H9 (cell line): ENCODE measurements around the gene ZMYM3. TPM values are rescaled to one million over a fixed set of nuclear protein-coding genes. Genes with fewer than 3 reads are reported as not detected.
A peak's percentile ranks its signal among the peaks of the same experiment; 100 is the strongest.

Source experiments
- DNase-seq: peaks from one replicate; pipeline ENCODE4 v3.0.0-alpha.2; 2017
- H2AFZ ChIP-seq: one replicate; pipeline ENCODE4 v1.6.1; 2013; ENCODE audit warnings: mild to moderate bottlenecking, low read length, control low read depth, moderate library complexity
- H2AK5ac ChIP-seq: 2 replicates; pipeline ENCODE4 v1.6.1; 2013; ENCODE audit warnings: low read length, control low read depth, mixed read lengths; ENCODE audit not compliant: insufficient read length
- H2BK120ac ChIP-seq: one replicate; pipeline ENCODE4 v1.6.1; 2013; ENCODE audit warnings: low read depth, mild to moderate bottlenecking, low read length, control low read depth, inconsistent platforms; ENCODE audit not compliant: poor library complexity, severe bottlenecking
- H2BK12ac ChIP-seq: 2 replicates; pipeline ENCODE4 v1.6.1; 2013; ENCODE audit warnings: low read length, control low read depth, mixed read lengths, low read depth; ENCODE audit not compliant: insufficient read length
- H2BK15ac ChIP-seq: 2 replicates; pipeline ENCODE4 v1.6.1; 2013; ENCODE audit warnings: low read depth, low read length, control low read depth
- H2BK20ac ChIP-seq: one replicate; pipeline ENCODE4 v1.6.1; 2013; ENCODE audit warnings: low read depth, mild to moderate bottlenecking, low read length, control low read depth, inconsistent platforms; ENCODE audit not compliant: poor library complexity, severe bottlenecking
- H2BK5ac ChIP-seq: 2 replicates; pipeline ENCODE4 v1.6.1; 2013; ENCODE audit warnings: low read length, control low read depth, mixed read lengths; ENCODE audit not compliant: insufficient read length
- H3K14ac ChIP-seq: 2 replicates; pipeline ENCODE4 v1.6.1; 2013; ENCODE audit warnings: low read length, control low read depth; ENCODE audit not compliant: insufficient read depth
- H3K18ac ChIP-seq: 2 replicates; pipeline ENCODE4 v1.6.1; 2013; ENCODE audit warnings: low read depth, mild to moderate bottlenecking, mixed read lengths, low read length, control low read depth; ENCODE audit not compliant: insufficient read length
- H3K23ac ChIP-seq: 2 replicates; pipeline ENCODE4 v1.6.1; 2013; ENCODE audit warnings: low read length, control low read depth, mixed read lengths, low read depth; ENCODE audit not compliant: insufficient read length
- H3K23me2 ChIP-seq: 2 replicates; pipeline ENCODE4 v1.6.1; 2013; ENCODE audit warnings: low read depth, mild to moderate bottlenecking, mixed read lengths, low read length, control low read depth; ENCODE audit not compliant: insufficient read length, poor library complexity, severe bottlenecking
- H3K27ac ChIP-seq: 2 replicates; pipeline ENCODE4 v1.5.1; 2013; ENCODE audit warnings: low read length, control low read depth, mixed read lengths, low read depth; ENCODE audit not compliant: insufficient read length
- H3K27me3 ChIP-seq: 2 replicates; pipeline ENCODE4 v1.6.1; 2013; ENCODE audit warnings: low read length, control low read depth, inconsistent platforms; ENCODE audit not compliant: insufficient read depth
- H3K4ac ChIP-seq: 2 replicates; pipeline ENCODE4 v1.6.1; 2013; ENCODE audit warnings: low read depth, mild to moderate bottlenecking, control low read depth, inconsistent platforms, low read length, moderate library complexity
- H3K4me1 ChIP-seq: 2 replicates; pipeline ENCODE4 v1.6.1; 2013; ENCODE audit warnings: low read length, control low read depth, inconsistent platforms; ENCODE audit not compliant: insufficient read depth
- H3K4me2 ChIP-seq: 2 replicates; pipeline ENCODE4 v1.6.1; 2013; ENCODE audit warnings: low read length, control low read depth, mixed read lengths; ENCODE audit not compliant: insufficient read length, insufficient read depth
- H3K56ac ChIP-seq: 2 replicates; pipeline ENCODE4 v1.6.1; 2013; ENCODE audit warnings: low read depth, mild to moderate bottlenecking, mixed read lengths, low read length, control low read depth; ENCODE audit not compliant: insufficient read length
- H3K79me1 ChIP-seq: 2 replicates; pipeline ENCODE4 v1.6.1; 2013; ENCODE audit warnings: low read depth, mild to moderate bottlenecking, moderate library complexity, low read length, control low read depth, inconsistent platforms; ENCODE audit not compliant: insufficient read depth, poor library complexity, severe bottlenecking
- H3K79me2 ChIP-seq: 2 replicates; pipeline ENCODE4 v1.6.1; 2013; ENCODE audit warnings: low read length, control low read depth, inconsistent platforms; ENCODE audit not compliant: insufficient read depth
- H3K9ac ChIP-seq: 2 replicates; pipeline ENCODE4 v1.6.1; 2013; ENCODE audit warnings: low read length, control low read depth, mixed read lengths; ENCODE audit not compliant: insufficient read length; ENCODE audit errors: extremely low read depth
- H3K9me3 ChIP-seq: one replicate; pipeline ENCODE4 v1.6.1; 2013; ENCODE audit warnings: low read depth, low read length, inconsistent platforms; ENCODE audit not compliant: control insufficient read depth
- H3T11ph ChIP-seq: one replicate; pipeline ENCODE4 v1.6.1; 2013; ENCODE audit warnings: mild to moderate bottlenecking, low read length, control low read depth, inconsistent platforms
- H4K20me1 ChIP-seq: one replicate; pipeline ENCODE4 v1.6.1; 2013; ENCODE audit not compliant: control insufficient read depth, insufficient read length, insufficient read depth
- H4K5ac ChIP-seq: 2 replicates; pipeline ENCODE4 v1.6.1; 2013; ENCODE audit warnings: low read depth, mild to moderate bottlenecking, mixed read lengths, low read length, control low read depth; ENCODE audit not compliant: insufficient read length
- H4K8ac ChIP-seq: replicated peaks from 2 replicates; pipeline ENCODE4 v1.6.1; 2013; ENCODE audit warnings: low read length, control low read depth, mixed read lengths, low read depth; ENCODE audit not compliant: insufficient read length
- H4K91ac ChIP-seq: 2 replicates; pipeline ENCODE4 v1.6.1; 2013; ENCODE audit warnings: low read depth, mild to moderate bottlenecking, moderate library complexity, mixed read lengths, low read length, control low read depth; ENCODE audit not compliant: insufficient read length
- H3K27ac Mint-ChIP-seq, 3 experiments: 2 replicates in 2 of 3; 3 replicates in 1 of 3; pipeline ENCODE4 v1.8.0; 2020 to 2021; ENCODE audit warnings: mixed read lengths in 3 of 3, mild to moderate bottlenecking in 1 of 3, moderate library complexity in 1 of 3
- H3K27me3 Mint-ChIP-seq: 2 replicates; pipeline ENCODE4 v1.8.0; 2021; ENCODE audit warnings: low read depth, mild to moderate bottlenecking, moderate library complexity, mixed read lengths
- H3K36me3 Mint-ChIP-seq, 3 experiments: 2 replicates in 2 of 3; 3 replicates in 1 of 3; pipeline ENCODE4 v1.8.0; 2020 to 2021; ENCODE audit warnings: low read depth in 3 of 3, mixed read lengths in 3 of 3; ENCODE audit not compliant: insufficient read depth in 1 of 3
- H3K4me1 Mint-ChIP-seq, 2 experiments: 2 replicates each; pipeline ENCODE4 v1.8.0; 2020; ENCODE audit warnings: mixed read lengths in 2 of 2
- H3K4me3 Mint-ChIP-seq, 2 experiments: 2 replicates in 1 of 2; 3 replicates in 1 of 2; pipeline ENCODE4 v1.8.0; 2020 to 2021; ENCODE audit warnings: mild to moderate bottlenecking in 2 of 2, mixed read lengths in 2 of 2, moderate library complexity in 1 of 2
- H3K9me3 Mint-ChIP-seq, 2 experiments: 2 replicates in 1 of 2; 3 replicates in 1 of 2; pipeline ENCODE4 v1.8.0; 2020; ENCODE audit warnings: mild to moderate bottlenecking in 2 of 2, mixed read lengths in 2 of 2, moderate library complexity in 1 of 2
- WGBS: extraction: QIAGEN DNeasy Blood & Tissue Kit; methylation state at CpG from one replicate; pipeline ENCODE4 v1.1.7; 2013; ENCODE audit warnings: missing lambda C conversion rate, low lambda C conversion rate, mixed read lengths; ENCODE audit not compliant: insufficient read length; ENCODE audit errors: extremely low coverage; 5-methylcytosine and 5-hydroxymethylcytosine counted together
- total RNA-seq: library from RNA; stranded (reverse); gene quantifications from 2 replicates; pipeline ENCODE4 v1.2.1, GENCODE V29; 2021
- TF ChIP-seq, protein P1 (sequence below): fragments of 200-600 bp; sonication (generic); conservative IDR thresholded peaks from 3 replicates; pipeline ENCODE4 v1.8.0; 2021; ENCODE audit warnings: antibody characterized with exemption, mild to moderate bottlenecking

The ZMYM3 gene
- total RNA-seq, 1 experiment from 2014 or later, result 86.5 TPM

DNA sequence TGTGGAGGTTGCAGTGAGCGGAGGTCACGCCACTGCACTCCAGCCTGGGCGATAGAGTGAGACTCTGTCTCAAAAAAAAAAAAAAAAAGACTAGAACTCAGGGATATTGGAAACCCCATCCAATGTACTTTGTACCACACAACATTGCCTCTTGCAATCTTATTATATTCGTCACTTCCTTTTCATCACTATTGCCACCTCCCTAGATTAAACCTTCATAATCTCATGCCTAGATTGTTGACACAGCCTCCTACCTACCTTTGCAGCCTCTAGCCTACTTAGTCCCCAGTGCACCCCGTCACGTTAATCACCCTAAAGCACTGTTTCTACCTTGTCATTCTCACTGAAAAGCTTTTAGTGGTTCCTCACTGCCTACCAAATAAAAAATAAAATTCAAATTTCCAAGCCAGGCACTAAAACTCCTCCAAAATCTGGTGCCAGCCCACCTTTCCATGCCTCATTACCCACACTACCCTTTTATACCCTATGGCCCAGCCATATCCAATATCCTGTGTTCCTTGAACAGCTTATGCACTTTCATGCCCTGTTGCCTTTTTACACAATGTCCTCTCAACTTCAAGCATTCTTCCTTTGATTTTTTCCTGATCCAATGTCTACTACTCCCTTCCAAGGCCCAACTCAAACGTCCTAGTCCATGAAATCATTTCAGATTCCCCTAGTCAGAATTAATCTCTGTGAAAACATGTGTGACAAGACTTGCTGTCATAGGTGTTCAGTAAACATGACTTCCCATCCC, 54.5 kb downstream of the ZMYM3 start:
- peaks cover 0 to 2% (median 0%) of the 10 kb centered on the region in 3 experiments; a peak in 2 of 7 replicates for H3K36me3 Mint-ChIP-seq
- Histone ChIP-seq H4K5ac (no peak overlapping the region), H3T11ph (no peak overlapping the region), H2BK120ac (no peak overlapping the region), H2AFZ (no peak overlapping the region), H3K23ac (no peak overlapping the region), H3K79me1 (no peaks in the 10 kb centered on the region), H2BK15ac (no peak overlapping the region), H3K4me2 (no peak overlapping the region), H4K91ac (no peak overlapping the region), H3K9me3 (peaks cover 26% of the 10 kb centered on the region), H3K56ac (no peak overlapping the region), H4K20me1 (no peaks in the 10 kb centered on the region), H3K9ac (no peak overlapping the region), H3K4ac (no peak overlapping the region), H2BK12ac (no peak overlapping the region), H3K27ac (no peak overlapping the region), H2BK20ac (no peak overlapping the region), H2BK5ac (no peak overlapping the region), H4K8ac (no peak overlapping the region), H2AK5ac (no peak overlapping the region), H3K14ac (no peak overlapping the region), H3K23me2 (no peaks in the 10 kb centered on the region), H3K79me2 (no peaks in the 10 kb centered on the region), H3K27me3 (no peaks in the 10 kb centered on the region), H3K4me1 (peaks cover 4% of the 10 kb centered on the region; the same call in 1 of the 2 replicates), H3K18ac (no peak overlapping the region)
- H3K27me3 Mint-ChIP-seq, result no peaks in the 10 kb centered on the region; the same call in none of the 2 replicates
- H3K4me3 Mint-ChIP-seq, result no peak overlapping the region
- peak overlapping the region in 1 of 3 experiments; percentile 23; a peak in 1 of 7 replicates for H3K27ac Mint-ChIP-seq
- H3K9me3 Mint-ChIP-seq, result peaks cover 48 to 54% of the 10 kb centered on the region in 2 experiments
- no peak for DNase-seq
- 100% methylated on average over 1 of the region's 7 CpGs for WGBS
- TF ChIP-seq, protein P1, sequence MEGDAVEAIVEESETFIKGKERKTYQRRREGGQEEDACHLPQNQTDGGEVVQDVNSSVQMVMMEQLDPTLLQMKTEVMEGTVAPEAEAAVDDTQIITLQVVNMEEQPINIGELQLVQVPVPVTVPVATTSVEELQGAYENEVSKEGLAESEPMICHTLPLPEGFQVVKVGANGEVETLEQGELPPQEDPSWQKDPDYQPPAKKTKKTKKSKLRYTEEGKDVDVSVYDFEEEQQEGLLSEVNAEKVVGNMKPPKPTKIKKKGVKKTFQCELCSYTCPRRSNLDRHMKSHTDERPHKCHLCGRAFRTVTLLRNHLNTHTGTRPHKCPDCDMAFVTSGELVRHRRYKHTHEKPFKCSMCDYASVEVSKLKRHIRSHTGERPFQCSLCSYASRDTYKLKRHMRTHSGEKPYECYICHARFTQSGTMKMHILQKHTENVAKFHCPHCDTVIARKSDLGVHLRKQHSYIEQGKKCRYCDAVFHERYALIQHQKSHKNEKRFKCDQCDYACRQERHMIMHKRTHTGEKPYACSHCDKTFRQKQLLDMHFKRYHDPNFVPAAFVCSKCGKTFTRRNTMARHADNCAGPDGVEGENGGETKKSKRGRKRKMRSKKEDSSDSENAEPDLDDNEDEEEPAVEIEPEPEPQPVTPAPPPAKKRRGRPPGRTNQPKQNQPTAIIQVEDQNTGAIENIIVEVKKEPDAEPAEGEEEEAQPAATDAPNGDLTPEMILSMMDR, result no peak
- peaks cover 17% of the 10 kb centered on the region in 2 experiments for H3K4me1 Mint-ChIP-seq
